Karpas-422 (cell line): ENCODE measurements around the gene NOL4L. TPM values are rescaled to one million over a fixed set of nuclear protein-coding genes. Genes with fewer than 3 reads are reported as not detected.
A peak's percentile ranks its signal among the peaks of the same experiment; 100 is the strongest.

Source experiments
- DNase-seq: peaks from one replicate; pipeline ENCODE4 v3.0.0-alpha.2; 2015
- H2AFZ ChIP-seq: fragments of 200-600 bp; sonication (generic); 2 replicates; pipeline ENCODE4 v1.6.1; 2014; ENCODE audit warnings: antibody characterized with exemption, low read length, mixed read lengths
- H3K27ac ChIP-seq: fragments of 200-600 bp; sonication (generic); 2 replicates; pipeline ENCODE4 v1.5.1; 2014; ENCODE audit warnings: mild to moderate bottlenecking, low read length, moderate library complexity
- H3K27me3 ChIP-seq: fragments of 200-600 bp; sonication (generic); 2 replicates; pipeline ENCODE4 v1.6.1; 2014; ENCODE audit warnings: low read length, mixed read lengths
- H3K36me3 ChIP-seq: fragments of 200-600 bp; sonication (generic); 2 replicates; pipeline ENCODE4 v1.6.1; 2014; ENCODE audit warnings: low read length, mixed read lengths; ENCODE audit not compliant: insufficient read depth
- H3K4me1 ChIP-seq: fragments of 200-600 bp; sonication (generic); 2 replicates; pipeline ENCODE4 v1.6.1; 2014; ENCODE audit warnings: mild to moderate bottlenecking, low read length, mixed read lengths
- H3K4me2 ChIP-seq: fragments of 200-600 bp; sonication (generic); 2 replicates; pipeline ENCODE4 v1.6.1; 2014; ENCODE audit warnings: low read length, low read depth, mild to moderate bottlenecking; ENCODE audit not compliant: poor library complexity, severe bottlenecking
- H3K4me3 ChIP-seq: fragments of 200-600 bp; sonication (generic); 2 replicates; pipeline ENCODE4 v1.5.1; 2014; ENCODE audit warnings: mild to moderate bottlenecking, antibody characterized with exemption, low read length, mixed read lengths
- H3K79me2 ChIP-seq: fragments of 200-600 bp; sonication (generic); 2 replicates; pipeline ENCODE4 v1.6.1; 2014; ENCODE audit warnings: mild to moderate bottlenecking, low read length, mixed read lengths
- H3K9ac ChIP-seq: fragments of 200-600 bp; sonication (generic); 2 replicates; pipeline ENCODE4 v1.6.0; 2014; ENCODE audit warnings: low read length
- H3K9me2 ChIP-seq: fragments of 200-600 bp; sonication (generic), shearing (Covaris generic); replicated peaks from 2 replicates; pipeline ENCODE4 v1.6.0; 2014; ENCODE audit warnings: mild to moderate bottlenecking, low read length, moderate library complexity; ENCODE audit not compliant: insufficient read depth
- H3K9me3 ChIP-seq: fragments of 300-700, 200-600 bp; sonication (generic); 2 replicates; pipeline ENCODE4 v1.6.1; 2014; ENCODE audit warnings: low read length, mixed read lengths
- H4K20me1 ChIP-seq: fragments of 200-600 bp; sonication (generic); 2 replicates; pipeline ENCODE4 v1.6.1; 2014; ENCODE audit warnings: mild to moderate bottlenecking, antibody characterized with exemption, low read length, low read depth; ENCODE audit not compliant: insufficient read depth
- total RNA-seq: library from RNA; depleted of rRNA; stranded (reverse); fragments of >200 nt; shearing (Covaris generic); gene quantifications from 2 replicates; pipeline ENCODE4 v1.2.3, GENCODE V29; 2014; ENCODE audit warnings: low replicate concordance

The NOL4L gene
- total RNA-seq, 1 experiment from 2014 or later = 1.5 TPM

DNA sequence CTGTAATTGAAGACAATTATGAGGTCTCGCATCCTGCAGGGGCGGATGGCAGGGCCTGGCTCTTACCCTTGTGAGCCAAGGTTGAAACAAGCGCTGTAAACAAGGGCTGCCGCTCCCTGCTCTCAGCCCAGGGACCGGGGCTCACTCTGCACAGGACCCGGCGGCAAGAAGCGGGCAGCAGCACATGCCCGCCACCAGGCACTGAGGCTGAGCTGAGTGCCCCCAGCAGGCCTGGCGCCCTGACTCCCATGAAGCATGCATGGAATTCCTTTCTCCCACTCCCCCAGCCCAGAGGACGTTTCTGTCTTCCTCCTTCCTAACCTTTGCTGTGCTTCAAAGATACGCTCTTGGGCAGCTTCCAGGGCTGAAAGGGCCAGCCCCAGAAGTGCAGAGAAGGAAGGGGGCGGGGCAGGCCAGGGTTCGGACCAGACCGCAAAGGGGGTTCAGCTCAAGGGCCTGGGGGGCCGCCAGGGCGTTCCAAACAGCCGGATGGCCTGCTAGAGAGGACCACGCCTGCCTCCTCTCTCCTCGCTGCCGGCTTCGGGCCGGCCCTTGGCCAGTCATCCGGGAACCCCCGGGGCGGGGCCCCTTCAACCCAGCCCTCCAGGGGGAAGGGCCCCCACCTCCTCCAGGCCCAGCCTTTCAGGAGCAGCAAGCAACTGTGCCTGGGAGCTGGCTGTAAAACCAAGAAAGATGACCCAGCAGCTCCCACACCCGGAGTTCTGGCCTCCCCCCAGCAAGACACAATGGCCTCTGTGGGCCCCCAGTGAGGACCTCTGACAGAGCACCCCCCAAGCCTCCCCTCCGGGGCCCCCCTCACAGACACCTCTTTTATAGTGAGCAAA lies 109.9 kb downstream of the NOL4L start:
- H3K9me2 ChIP-seq = no peaks in the 10 kb centered on the region
- no peaks in the 10 kb centered on the region for H3K9me3 ChIP-seq
- H3K4me2 ChIP-seq = peak overlapping the region; percentile 29
- H3K4me1 ChIP-seq = peaks cover 4% of the 10 kb centered on the region
- H3K27me3 ChIP-seq = no peaks in the 10 kb centered on the region
- DNase-seq = no peak
- no peak overlapping the region for H3K4me3 ChIP-seq
- H3K27ac ChIP-seq = no peak overlapping the region
- H4K20me1 ChIP-seq = no peaks in the 10 kb centered on the region
- no peaks in the 10 kb centered on the region for H3K36me3 ChIP-seq
- peak overlapping the region; percentile 20; the same call in 1 of the 2 replicates for H3K9ac ChIP-seq
- no peaks in the 10 kb centered on the region for H3K79me2 ChIP-seq
- H2AFZ ChIP-seq = no peak overlapping the region

DNA sequence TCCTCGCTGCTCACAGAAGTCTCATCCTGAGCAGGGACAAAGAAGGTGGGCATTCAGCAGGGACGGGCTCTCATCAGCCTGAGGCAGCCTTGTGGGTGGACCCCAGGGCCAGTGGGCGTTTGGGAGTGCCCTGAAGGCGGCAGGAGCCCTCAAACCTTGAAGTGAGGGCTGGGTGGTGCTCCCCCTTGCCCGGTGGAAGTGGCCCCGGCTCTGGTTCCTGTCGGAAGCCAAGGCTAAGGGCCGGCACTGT lies 110.5 kb downstream of the NOL4L start:
- no peaks in the 10 kb centered on the region for H3K9me3 ChIP-seq
- no peaks in the 10 kb centered on the region for H3K79me2 ChIP-seq
- no peaks in the 10 kb centered on the region for H3K36me3 ChIP-seq
- H3K4me1 ChIP-seq = peaks cover 4% of the 10 kb centered on the region
- H3K27me3 ChIP-seq = no peaks in the 10 kb centered on the region
- no peak overlapping the region for H3K4me2 ChIP-seq
- H3K9me2 ChIP-seq = no peaks in the 10 kb centered on the region
- no peak for DNase-seq
- H4K20me1 ChIP-seq = no peaks in the 10 kb centered on the region
- no peak overlapping the region for H3K27ac ChIP-seq
- no peak overlapping the region for H2AFZ ChIP-seq
- no peak overlapping the region for H3K4me3 ChIP-seq
- H3K9ac ChIP-seq = no peak overlapping the region

DNA sequence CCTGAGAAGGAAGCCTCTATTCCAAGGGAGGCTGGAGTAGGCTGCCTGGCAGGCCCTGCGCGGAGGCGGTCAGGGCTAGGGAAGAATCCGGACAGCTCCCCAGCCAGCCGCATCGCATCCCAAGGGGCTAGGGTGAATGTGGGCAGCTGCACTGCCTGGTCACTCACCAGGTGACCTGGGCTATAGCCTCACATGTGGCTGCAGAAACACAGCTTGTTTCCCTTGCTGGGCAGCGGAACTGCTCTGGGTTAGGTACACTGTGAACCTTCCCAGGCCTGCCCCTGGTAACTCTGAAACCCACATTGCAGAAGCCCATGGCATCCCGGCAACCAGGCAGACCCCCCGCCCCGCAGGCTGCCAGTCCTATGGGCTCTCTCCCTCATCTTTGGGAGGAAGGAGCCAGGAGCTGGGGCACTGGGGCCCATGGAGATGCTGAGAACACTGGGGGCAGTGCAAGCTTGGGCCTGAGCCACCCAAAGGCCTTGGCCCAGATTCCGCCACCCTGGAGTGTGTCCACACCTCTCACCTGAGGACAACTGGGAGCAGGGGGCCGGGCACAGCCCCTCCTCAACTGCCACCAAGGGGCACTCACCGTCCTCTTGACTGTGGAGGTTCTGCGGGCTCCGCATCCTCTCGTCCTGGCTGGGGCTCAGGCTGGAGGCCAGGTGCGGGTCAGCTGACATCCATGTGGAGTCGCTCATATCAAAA lies 111.0 kb downstream of the NOL4L start:
- no peaks in the 10 kb centered on the region for H3K36me3 ChIP-seq
- no peak overlapping the region for H3K4me3 ChIP-seq
- no peak overlapping the region for H2AFZ ChIP-seq
- no peak overlapping the region for H3K9ac ChIP-seq
- no peaks in the 10 kb centered on the region for H3K9me2 ChIP-seq
- H3K9me3 ChIP-seq = no peaks in the 10 kb centered on the region
- no peak for DNase-seq
- no peaks in the 10 kb centered on the region for H3K27me3 ChIP-seq
- no peaks in the 10 kb centered on the region for H4K20me1 ChIP-seq
- no peak overlapping the region for H3K27ac ChIP-seq
- no peak overlapping the region for H3K4me2 ChIP-seq
- no peaks in the 10 kb centered on the region for H3K79me2 ChIP-seq
- H3K4me1 ChIP-seq = peaks cover 4% of the 10 kb centered on the region

DNA sequence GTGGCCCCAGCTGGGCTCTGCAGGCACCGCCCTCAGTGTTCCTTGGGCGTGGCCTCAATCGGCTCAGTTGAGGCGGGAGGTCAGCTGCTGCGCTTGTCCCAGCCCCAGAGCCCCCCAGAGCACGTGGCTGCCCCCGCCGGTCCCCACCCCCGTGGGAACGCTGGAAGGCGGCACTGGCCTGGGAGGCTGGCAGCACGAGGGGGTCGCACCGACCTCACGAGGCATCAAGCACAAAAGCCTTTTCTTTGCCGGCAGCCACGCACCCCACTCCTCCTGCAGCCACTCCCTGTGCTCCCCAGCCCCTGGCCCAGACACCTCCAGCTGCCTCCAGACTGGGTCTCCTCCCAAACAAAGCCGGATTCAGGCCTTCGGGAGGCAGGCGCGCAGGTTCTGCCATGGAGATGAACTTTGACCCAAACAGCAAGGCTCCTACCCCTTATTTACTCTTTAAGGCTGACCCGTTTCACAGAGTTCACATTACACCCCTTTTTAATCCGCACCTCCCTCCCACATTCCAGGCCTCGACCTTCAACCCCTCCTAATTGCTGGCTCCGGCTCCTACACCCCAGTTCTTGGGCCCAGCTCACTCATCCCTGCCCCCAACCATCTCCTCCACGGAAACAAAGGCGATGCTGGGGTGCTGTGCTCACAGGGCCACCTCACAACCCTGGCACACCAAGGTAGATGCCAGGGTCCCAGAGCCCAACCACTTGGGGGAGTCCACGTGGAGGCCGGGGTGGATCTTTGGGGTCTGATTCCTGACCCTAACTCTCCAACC lies 111.7 kb downstream of the NOL4L start:
- Histone ChIP-seq H3K4me1 (peaks cover 4% of the 10 kb centered on the region), H3K36me3 (no peaks in the 10 kb centered on the region), H3K9me2 (no peaks in the 10 kb centered on the region), H3K79me2 (no peaks in the 10 kb centered on the region), H3K27ac (no peak overlapping the region), H3K9ac (no peak overlapping the region), H3K4me3 (no peak overlapping the region), H2AFZ (no peak overlapping the region), H4K20me1 (no peaks in the 10 kb centered on the region), H3K9me3 (no peaks in the 10 kb centered on the region), H3K27me3 (no peaks in the 10 kb centered on the region), H3K4me2 (no peak overlapping the region)
- no peak for DNase-seq

DNA sequence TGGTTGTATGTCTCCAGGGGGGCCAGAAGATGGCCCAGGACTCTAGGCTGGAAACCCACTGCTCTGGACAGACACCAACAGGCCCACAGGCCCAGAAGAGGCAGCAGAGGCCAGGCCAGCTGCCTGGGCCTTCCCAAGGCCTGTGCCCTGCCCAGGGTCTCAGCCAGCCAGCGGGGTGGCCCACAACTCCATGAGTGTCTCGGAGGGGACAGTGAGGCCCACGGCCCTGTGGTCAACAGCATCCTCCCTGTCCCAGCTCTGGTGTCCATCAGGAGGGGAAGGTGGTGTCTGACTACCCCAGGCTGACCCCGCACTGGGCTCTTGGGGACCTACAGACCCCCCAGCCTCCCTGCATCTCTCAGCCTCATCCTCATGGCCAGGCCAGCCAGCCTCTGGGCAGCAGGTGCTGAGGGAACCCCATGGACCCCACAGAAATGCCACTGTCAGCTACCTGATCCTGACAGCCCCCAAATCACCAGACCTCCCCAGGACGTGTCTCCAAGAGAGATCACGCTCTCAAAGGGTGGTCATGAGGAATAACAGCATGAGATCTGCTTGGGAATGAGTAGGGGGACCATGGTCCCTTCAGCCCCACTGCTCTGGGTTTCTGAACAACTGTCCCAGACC lies 112.4 kb downstream of the NOL4L start:
- no peaks in the 10 kb centered on the region for H3K9me3 ChIP-seq
- no peak overlapping the region for H3K4me3 ChIP-seq
- peaks cover 7% of the 10 kb centered on the region for H3K4me1 ChIP-seq
- no peaks in the 10 kb centered on the region for H3K27me3 ChIP-seq
- H3K4me2 ChIP-seq = no peak overlapping the region
- no peak overlapping the region for H3K27ac ChIP-seq
- no peak overlapping the region for H2AFZ ChIP-seq
- DNase-seq = no peak
- no peaks in the 10 kb centered on the region for H3K79me2 ChIP-seq
- H3K9ac ChIP-seq = no peak overlapping the region
- H3K9me2 ChIP-seq = no peaks in the 10 kb centered on the region
- no peaks in the 10 kb centered on the region for H3K36me3 ChIP-seq
- no peaks in the 10 kb centered on the region for H4K20me1 ChIP-seq

DNA sequence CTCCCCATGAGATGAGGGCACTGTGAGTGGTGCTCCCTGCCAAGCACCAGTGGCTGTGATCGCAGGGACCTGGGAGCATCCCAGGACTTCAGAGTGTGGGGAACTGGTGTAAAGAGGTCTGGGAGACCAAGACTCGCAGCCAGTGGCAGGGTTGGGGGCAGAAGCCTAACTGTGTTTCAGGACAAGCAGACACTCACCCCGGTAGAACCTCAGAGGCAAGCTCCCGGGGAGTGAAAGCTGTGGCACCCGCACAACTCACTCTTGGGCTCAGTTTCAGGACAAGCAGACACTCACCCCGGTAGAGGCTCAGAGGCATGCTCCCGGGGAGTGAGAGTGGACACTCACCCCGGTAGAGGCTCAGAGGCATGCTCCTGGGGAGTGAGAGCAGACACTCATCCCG lies 114.2 kb downstream of the NOL4L start:
- Histone ChIP-seq H2AFZ (no peak overlapping the region), H3K9me2 (no peaks in the 10 kb centered on the region), H3K4me2 (no peak overlapping the region), H3K9ac (no peak overlapping the region), H3K79me2 (no peaks in the 10 kb centered on the region), H3K4me3 (no peak overlapping the region), H3K4me1 (peaks cover 9% of the 10 kb centered on the region), H3K27ac (no peak overlapping the region), H4K20me1 (no peaks in the 10 kb centered on the region), H3K27me3 (no peaks in the 10 kb centered on the region), H3K36me3 (no peaks in the 10 kb centered on the region), H3K9me3 (no peaks in the 10 kb centered on the region)
- no peak for DNase-seq

DNA sequence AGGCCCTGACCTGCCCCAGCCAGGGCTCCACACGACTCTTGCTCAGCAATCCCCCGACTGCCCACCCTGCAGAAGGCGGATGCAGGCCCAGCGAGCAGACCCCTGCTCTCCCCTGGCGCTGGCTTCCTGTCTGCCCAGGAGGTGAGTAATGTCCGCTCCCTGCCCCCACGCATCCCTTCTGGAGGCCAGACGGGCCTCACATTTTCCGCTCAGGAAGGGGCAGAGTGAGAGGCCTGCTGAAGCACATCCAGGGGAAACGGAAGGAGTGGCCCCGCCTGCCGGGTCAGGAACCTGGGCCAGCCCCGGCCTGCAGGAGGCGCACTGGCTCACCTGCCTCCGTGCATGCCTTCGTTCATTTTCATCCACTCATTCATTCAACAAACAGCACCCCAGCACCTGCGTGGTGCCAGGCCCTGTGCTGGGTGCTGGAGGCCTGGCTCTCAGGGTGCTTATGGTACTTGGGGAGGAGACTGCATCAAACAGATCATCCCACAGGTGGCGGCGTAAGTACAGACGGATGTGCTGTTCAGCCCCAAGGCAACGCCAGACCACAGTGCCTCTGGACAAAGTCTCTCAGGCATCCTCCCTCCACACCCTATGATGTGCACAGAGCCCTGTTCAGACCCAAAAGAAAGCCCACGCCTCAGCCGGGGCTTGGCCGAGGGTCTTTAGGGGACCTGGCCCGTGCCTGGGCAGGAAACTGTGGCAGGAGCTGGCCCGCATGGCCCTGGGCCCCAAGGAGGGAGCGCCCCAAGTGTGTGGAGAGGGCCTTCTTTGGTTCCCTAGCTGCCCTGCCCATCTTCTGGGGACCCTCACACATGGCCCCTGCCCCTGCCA lies 114.9 kb downstream of the NOL4L start:
- no peaks in the 10 kb centered on the region for H3K9me3 ChIP-seq
- no peak overlapping the region; the same call in 1 of the 2 replicates for H2AFZ ChIP-seq
- H3K27ac ChIP-seq = no peak overlapping the region
- H4K20me1 ChIP-seq = no peaks in the 10 kb centered on the region
- no peak overlapping the region for H3K9ac ChIP-seq
- no peak overlapping the region for H3K4me3 ChIP-seq
- H3K4me1 ChIP-seq = peaks cover 8% of the 10 kb centered on the region
- no peaks in the 10 kb centered on the region for H3K27me3 ChIP-seq
- peak; percentile 80 for DNase-seq
- H3K79me2 ChIP-seq = no peaks in the 10 kb centered on the region
- no peaks in the 10 kb centered on the region for H3K9me2 ChIP-seq
- no peak overlapping the region for H3K4me2 ChIP-seq
- H3K36me3 ChIP-seq = no peaks in the 10 kb centered on the region
